Colonic mucosa (tissue), 4 donors: ENCODE measurements around the gene EXOC4. TPM values are rescaled to one million over a fixed set of nuclear protein-coding genes. Genes with fewer than 3 reads are reported as not detected.

Experiments
- DNase-seq: peaks from one replicate; pipeline ENCODE4 v3.0.0-alpha.2; 2020
- H3K27ac ChIP-seq: fragments of 200-600 bp; one replicate; pipeline ENCODE4 v1.8.0; 2021
- H3K27me3 ChIP-seq: fragments of 200-600 bp; one replicate; pipeline ENCODE4 v1.8.0; 2021
- H3K36me3 ChIP-seq: fragments of 200-600 bp; one replicate; pipeline ENCODE4 v1.8.0; 2021
- H3K4me1 ChIP-seq: fragments of 200-600 bp; one replicate; pipeline ENCODE4 v1.8.0; 2021; ENCODE audit warnings: mild to moderate bottlenecking
- H3K4me3 ChIP-seq: fragments of 200-600 bp; one replicate; pipeline ENCODE4 v1.8.0; 2021
- H3K9ac ChIP-seq, 2 donors: one replicate each; pipeline ENCODE4 v1.7.0; 2013; ENCODE audit warnings: control low read depth in 2 of 2, low read depth in 2 of 2, low read length in 2 of 2
- H3K9me3 ChIP-seq: fragments of 200-600 bp; one replicate; pipeline ENCODE4 v1.8.0; 2021
- intact Hi-C: fragments of 100-400 bp; cut with DNase I; formaldehyde crosslinking; loops from one replicate; pipeline ENCODE4 v1.14.1; 2022
- total RNA-seq, 2 donors: library from RNA; stranded (reverse); fragmentation: NEBNext Ultra II Directional in 1 of 2; extraction: Animal tissue kit (Norgen Biotek cat#: 25700) in 1 of 2; gene quantifications; one replicate each; pipeline ENCODE4 v1.2.1, GENCODE V29; 2021
- TF ChIP-seq, protein P1 (sequence below): fragments of 200-600 bp; IDR thresholded peaks from one replicate; pipeline ENCODE4 v1.8.0; 2022; ENCODE audit warnings: antibody characterized with exemption, mild to moderate bottlenecking
- donor health status: healthy.
- donor health status: DM: no; HTN: no; CAD: no.
- donor health status: DM: no; HTN: no; CAD: no.

EXOC4 gene
- total RNA-seq, 2 donors from 2014 or later, result 61.1 to 73.3 TPM

DNA sequence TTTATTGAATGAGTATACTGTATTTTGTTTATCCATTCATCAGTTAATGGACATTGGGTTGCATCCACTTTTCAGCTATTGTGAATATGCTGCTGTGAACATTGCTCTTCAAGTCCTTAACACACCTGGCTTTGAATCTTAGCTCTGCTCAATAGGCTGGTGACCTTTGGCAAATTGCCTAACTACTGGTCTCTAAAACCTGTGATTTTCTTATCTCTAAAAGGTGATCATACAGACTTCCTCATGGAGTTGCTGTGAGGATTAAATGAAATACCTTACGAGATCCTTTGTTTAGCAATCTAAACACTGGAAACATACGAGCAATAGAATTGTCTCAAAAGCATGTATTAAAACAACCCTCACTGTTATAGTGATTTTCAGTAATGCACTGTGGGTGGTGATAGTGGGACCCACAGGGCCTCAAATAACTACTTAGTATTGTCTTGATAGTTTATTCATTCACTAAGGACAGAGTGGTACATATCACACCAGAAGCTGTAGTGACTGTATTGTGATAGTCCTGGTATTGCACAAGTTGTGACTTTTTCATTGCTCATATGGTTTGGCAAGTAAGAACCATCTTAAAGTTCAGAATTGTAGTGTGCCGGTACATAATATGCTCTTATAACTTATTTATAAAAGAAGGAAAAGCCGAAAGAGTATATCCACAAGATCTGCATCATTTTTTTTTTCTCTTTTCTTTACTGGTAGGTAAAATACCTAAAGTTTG is 257.6 kb downstream of the EXOC4 start:
- TF ChIP-seq, protein P1, sequence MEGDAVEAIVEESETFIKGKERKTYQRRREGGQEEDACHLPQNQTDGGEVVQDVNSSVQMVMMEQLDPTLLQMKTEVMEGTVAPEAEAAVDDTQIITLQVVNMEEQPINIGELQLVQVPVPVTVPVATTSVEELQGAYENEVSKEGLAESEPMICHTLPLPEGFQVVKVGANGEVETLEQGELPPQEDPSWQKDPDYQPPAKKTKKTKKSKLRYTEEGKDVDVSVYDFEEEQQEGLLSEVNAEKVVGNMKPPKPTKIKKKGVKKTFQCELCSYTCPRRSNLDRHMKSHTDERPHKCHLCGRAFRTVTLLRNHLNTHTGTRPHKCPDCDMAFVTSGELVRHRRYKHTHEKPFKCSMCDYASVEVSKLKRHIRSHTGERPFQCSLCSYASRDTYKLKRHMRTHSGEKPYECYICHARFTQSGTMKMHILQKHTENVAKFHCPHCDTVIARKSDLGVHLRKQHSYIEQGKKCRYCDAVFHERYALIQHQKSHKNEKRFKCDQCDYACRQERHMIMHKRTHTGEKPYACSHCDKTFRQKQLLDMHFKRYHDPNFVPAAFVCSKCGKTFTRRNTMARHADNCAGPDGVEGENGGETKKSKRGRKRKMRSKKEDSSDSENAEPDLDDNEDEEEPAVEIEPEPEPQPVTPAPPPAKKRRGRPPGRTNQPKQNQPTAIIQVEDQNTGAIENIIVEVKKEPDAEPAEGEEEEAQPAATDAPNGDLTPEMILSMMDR, result no peak
- intact Hi-C loops, result no loop called here
- no peaks in the 10 kb centered on the region for H3K36me3 ChIP-seq
- no peaks in the 10 kb centered on the region for H3K4me1 ChIP-seq
- DNase-seq, result no peak
- H3K9me3 ChIP-seq, result no peaks in the 10 kb centered on the region
- H3K27ac ChIP-seq, result no peak overlapping the region
- no peak overlapping the region for H3K9ac ChIP-seq
- H3K4me3 ChIP-seq, result no peak overlapping the region
- H3K27me3 ChIP-seq, result no peaks in the 10 kb centered on the region

DNA sequence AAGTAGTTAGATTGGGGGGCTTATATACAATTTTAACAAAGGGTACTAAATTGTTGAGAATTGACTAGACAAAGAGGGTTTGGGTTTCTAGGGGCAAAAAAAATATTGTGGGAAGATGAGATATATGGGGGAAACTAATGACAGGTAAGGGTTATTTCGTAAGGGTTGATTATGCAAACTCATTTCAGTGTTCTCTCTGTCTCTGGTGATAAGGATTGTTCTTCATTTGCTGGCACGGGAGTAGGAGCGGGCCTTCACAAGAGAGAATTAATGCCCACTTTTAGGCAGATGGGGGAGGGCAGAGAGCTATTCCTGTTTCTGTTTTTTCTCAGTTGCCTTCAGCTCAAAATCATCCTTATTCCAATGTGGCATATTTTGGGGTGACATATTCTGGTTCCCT is 258.4 kb downstream of the EXOC4 start:
- Histone ChIP-seq H3K27ac (no peak overlapping the region), H3K9ac (no peak overlapping the region), H3K9me3 (no peaks in the 10 kb centered on the region), H3K4me3 (no peak overlapping the region), H3K36me3 (no peaks in the 10 kb centered on the region), H3K4me1 (no peaks in the 10 kb centered on the region), H3K27me3 (no peaks in the 10 kb centered on the region)
- intact Hi-C loops, result no loop called here
- no peak for DNase-seq
- TF ChIP-seq, protein P1, result no peak

DNA sequence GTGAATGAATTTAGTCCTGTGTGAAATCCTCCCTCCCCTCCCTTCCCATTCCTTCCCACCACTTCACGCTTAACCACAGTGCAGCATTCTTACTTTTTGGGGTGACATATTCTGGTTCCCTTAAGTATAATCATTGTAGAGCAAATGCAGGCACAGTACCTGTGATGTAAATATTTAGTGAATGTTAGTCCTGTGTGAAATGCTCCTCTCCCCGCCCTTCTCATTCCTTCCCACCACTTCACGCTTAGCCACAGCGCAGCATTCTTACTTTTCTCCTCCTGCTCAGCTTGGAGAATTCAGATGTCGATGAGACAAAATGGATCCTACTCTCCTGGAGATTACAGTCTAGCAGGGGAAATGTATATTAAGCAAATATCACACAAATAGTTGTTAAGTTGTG is 258.8 kb downstream of the EXOC4 start:
- intact Hi-C loops, result no loop called here
- Histone ChIP-seq H3K4me3 (no peak overlapping the region), H3K4me1 (no peaks in the 10 kb centered on the region), H3K9me3 (no peaks in the 10 kb centered on the region), H3K27ac (no peak overlapping the region), H3K36me3 (no peaks in the 10 kb centered on the region), H3K27me3 (no peaks in the 10 kb centered on the region), H3K9ac (no peak overlapping the region)
- no peak for DNase-seq
- TF ChIP-seq, protein P1, result no peak

GRCh38 chr7:133512560-133512959 is 259.7 kb downstream of the EXOC4 start:
- intact Hi-C loops, result no loop called here
- no peak overlapping the region for H3K27ac ChIP-seq
- no peaks in the 10 kb centered on the region for H3K4me1 ChIP-seq
- H3K4me3 ChIP-seq, result no peak overlapping the region
- no peaks in the 10 kb centered on the region for H3K27me3 ChIP-seq
- DNase-seq, result no peak
- no peaks in the 10 kb centered on the region for H3K36me3 ChIP-seq
- no peaks in the 10 kb centered on the region for H3K9me3 ChIP-seq
- TF ChIP-seq, protein P1, result no peak
- H3K9ac ChIP-seq, result no peak overlapping the region

GRCh38 chr7:133513608-133514007 is 260.7 kb downstream of the EXOC4 start:
- intact Hi-C loops, result no loop called here
- no peak overlapping the region for H3K4me3 ChIP-seq

More at GRCh38 chr7:133513608-133514007, 260.7 kb downstream of the EXOC4 start:
- Histone ChIP-seq H3K9ac (no peak overlapping the region), H3K27ac (no peak overlapping the region), H3K36me3 (no peaks in the 10 kb centered on the region), H3K27me3 (no peaks in the 10 kb centered on the region), H3K4me1 (no peaks in the 10 kb centered on the region), H3K9me3 (no peaks in the 10 kb centered on the region)
- DNase-seq, result no peak
- TF ChIP-seq, protein P1, result no peak
